PFSK-1 (cell line): Measurements from ENCODE around the gene MARK4.

Source experiments
- FOXP2 ChIP-seq: optimal IDR thresholded peaks from 2 replicates; pipeline ENCODE3; 2011; ENCODE audit warnings: borderline replicate concordance, control low read depth, inconsistent platforms; ENCODE audit not compliant: insufficient read depth; ENCODE audit errors: extremely low read length, extremely low read depth
- POLR2AphosphoS5 ChIP-seq: IDR thresholded peaks from 2 replicates; pipeline ENCODE4 v1.6.1; 2012; ENCODE audit warnings: low read depth, mild to moderate bottlenecking, control low read depth, low read length, moderate library complexity
- SIN3A ChIP-seq: IDR thresholded peaks from 2 replicates; pipeline ENCODE4 v1.6.1; 2012; ENCODE audit warnings: mild to moderate bottlenecking, low read length, moderate library complexity, borderline replicate concordance; ENCODE audit not compliant: insufficient read depth
- TAF1 ChIP-seq: IDR thresholded peaks from 2 replicates; pipeline ENCODE4 v1.6.1; 2012; ENCODE audit warnings: low read length, control low read depth, borderline replicate concordance; ENCODE audit not compliant: insufficient read depth
- TF ChIP-seq, protein P1 (sequence below), 2 experiments: IDR thresholded peaks; 2 replicates each; pipeline versions ENCODE4 v1.6.1 to v1.8.0; 2011 to 2012; ENCODE audit warnings: low read depth in 2 of 2, low read length in 2 of 2, control low read depth in 1 of 2, inconsistent platforms in 1 of 2, mild to moderate bottlenecking in 1 of 2, moderate library complexity in 1 of 2; ENCODE audit not compliant: insufficient read depth in 1 of 2

MARK4 gene

DNA sequence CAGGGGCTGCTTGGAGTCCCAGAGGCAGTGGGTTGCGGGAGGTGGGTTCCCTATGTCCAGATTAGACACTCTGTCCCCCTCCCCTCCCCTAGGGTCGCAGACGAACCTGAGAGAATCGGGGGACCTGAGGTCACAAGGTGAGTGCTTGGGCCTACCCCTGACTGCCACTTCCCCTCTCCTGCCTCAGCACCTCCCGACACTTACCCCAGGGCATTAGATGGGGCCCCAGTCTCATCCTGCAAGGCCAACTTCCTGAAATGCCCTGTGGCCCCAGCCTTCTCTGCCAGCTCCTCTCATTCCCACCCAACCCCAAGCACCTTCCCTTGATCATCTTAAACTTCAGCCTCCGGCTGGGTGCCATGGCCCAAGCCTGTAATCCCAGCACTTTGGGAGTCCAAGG, 48.6 kb downstream of the MARK4 start:
- TF ChIP-seq SIN3A (no peak), TAF1 (no peak), POLR2AphosphoS5 (no peak), FOXP2 (no peak)
- TF ChIP-seq, protein P1, sequence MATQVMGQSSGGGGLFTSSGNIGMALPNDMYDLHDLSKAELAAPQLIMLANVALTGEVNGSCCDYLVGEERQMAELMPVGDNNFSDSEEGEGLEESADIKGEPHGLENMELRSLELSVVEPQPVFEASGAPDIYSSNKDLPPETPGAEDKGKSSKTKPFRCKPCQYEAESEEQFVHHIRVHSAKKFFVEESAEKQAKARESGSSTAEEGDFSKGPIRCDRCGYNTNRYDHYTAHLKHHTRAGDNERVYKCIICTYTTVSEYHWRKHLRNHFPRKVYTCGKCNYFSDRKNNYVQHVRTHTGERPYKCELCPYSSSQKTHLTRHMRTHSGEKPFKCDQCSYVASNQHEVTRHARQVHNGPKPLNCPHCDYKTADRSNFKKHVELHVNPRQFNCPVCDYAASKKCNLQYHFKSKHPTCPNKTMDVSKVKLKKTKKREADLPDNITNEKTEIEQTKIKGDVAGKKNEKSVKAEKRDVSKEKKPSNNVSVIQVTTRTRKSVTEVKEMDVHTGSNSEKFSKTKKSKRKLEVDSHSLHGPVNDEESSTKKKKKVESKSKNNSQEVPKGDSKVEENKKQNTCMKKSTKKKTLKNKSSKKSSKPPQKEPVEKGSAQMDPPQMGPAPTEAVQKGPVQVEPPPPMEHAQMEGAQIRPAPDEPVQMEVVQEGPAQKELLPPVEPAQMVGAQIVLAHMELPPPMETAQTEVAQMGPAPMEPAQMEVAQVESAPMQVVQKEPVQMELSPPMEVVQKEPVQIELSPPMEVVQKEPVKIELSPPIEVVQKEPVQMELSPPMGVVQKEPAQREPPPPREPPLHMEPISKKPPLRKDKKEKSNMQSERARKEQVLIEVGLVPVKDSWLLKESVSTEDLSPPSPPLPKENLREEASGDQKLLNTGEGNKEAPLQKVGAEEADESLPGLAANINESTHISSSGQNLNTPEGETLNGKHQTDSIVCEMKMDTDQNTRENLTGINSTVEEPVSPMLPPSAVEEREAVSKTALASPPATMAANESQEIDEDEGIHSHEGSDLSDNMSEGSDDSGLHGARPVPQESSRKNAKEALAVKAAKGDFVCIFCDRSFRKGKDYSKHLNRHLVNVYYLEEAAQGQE (IDR thresholded peaks at IDR 0.05; ENCODE audit: insufficient read depth in 1 of 2, low read depth in 2 of 2, low read length in 2 of 2) = no peak

DNA sequence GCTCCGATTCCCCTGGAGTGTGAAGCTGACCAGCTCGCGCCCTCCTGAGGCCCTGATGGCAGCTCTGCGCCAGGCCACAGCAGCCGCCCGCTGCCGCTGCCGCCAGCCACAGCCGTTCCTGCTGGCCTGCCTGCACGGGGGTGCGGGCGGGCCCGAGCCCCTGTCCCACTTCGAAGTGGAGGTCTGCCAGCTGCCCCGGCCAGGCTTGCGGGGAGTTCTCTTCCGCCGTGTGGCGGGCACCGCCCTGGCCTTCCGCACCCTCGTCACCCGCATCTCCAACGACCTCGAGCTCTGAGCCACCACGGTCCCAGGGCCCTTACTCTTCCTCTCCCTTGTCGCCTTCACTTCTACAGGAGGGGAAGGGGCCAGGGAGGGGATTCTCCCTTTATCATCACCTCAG, 51.3 kb downstream of the MARK4 start:
- no peak for TF ChIP-seq SIN3A
- no peak for TF ChIP-seq POLR2AphosphoS5
- TF ChIP-seq, protein P1 (IDR thresholded peaks at IDR 0.05; ENCODE audit: insufficient read depth in 1 of 2, low read depth in 2 of 2, low read length in 2 of 2) = no peak

DNA sequence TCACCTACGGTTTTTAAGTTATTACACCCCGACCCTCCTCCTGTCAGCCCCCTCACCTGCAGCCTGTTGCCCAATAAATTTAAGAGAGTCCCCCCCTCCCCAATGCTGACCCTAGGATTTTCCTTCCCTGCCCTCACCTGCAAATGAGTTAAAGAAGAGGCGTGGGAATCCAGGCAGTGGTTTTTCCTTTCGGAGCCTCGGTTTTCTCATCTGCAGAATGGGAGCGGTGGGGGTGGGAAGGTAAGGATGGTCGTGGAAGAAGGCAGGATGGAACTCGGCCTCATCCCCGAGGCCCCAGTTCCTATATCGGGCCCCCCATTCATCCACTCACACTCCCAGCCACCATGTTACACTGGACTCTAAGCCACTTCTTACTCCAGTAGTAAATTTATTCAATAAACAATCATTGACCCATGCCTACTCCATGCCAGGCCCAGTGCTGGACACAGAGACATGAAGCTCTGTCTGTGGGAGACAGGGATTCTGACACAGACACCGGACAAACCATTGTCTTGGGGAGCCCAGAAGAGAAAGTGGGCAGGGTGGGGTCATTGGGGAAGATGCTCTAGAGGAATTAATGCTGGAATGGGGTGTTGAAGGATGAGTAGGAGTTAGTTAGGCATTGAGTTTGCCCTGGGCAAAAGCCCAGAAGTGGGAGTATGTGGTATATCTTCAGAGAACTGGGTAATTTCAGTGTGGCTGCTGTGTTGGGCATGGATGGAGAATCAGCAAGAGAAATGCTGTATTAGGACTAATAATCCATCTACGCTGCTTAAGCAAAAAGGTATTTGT, 52.4 kb downstream of the MARK4 start:
- TF ChIP-seq, protein P1 (IDR thresholded peaks at IDR 0.05; ENCODE audit: insufficient read depth in 1 of 2, low read depth in 2 of 2, low read length in 2 of 2) = no peak
- TF ChIP-seq SIN3A (no peak), FOXP2 (no peak), POLR2AphosphoS5 (no peak), TAF1 (no peak)

DNA sequence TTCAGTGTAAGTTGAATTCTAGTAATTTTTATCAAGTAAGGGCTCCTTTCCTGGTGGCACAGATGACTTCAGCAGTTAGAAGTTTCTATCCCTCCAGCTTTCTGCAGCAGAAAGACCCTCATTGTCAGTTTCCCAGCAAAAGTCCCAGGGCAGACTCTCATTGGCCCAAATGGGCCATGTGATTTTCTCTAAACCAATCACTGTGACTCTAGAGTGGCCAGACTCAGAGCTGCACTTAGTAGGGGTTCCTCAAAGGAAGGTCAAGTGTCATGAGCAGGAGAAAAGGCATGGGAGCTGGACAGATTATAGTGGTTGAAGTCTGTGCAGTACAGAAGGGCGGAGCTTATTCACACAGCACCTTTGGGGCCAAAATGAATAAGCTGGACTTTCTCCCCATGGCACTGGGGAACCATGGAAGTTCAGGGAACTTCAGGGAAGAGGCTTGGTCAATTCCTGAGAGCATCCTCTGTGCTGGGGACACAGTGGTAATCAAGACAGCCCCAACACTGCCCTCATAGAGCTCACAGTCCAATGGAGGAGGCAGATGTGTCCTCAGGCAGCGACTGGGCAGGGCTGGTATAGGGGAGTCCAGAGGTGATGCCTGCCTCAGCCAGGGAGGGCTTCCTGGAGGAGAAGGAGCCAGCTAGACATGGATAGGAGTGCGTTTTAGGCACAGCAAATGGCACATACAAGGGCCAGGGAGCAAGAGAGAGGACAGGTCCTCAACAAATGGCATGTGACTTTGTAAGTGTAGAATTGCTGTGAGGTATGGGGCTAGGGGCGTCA, 53.3 kb downstream of the MARK4 start:
- TF ChIP-seq SIN3A = no peak
- TF ChIP-seq, protein P1 (IDR thresholded peaks at IDR 0.05; ENCODE audit: insufficient read depth in 1 of 2, low read depth in 2 of 2, low read length in 2 of 2) = no peak
- no peak for TF ChIP-seq POLR2AphosphoS5
- TF ChIP-seq TAF1 = no peak
